Measurements from ENCODE around the gene LRRD1.
"Not testable (repeated sequence)": the region's sequence is repeated elsewhere in the genome, so short reads cannot be mapped to it uniquely, and the experiment has no call there.

DNA sequence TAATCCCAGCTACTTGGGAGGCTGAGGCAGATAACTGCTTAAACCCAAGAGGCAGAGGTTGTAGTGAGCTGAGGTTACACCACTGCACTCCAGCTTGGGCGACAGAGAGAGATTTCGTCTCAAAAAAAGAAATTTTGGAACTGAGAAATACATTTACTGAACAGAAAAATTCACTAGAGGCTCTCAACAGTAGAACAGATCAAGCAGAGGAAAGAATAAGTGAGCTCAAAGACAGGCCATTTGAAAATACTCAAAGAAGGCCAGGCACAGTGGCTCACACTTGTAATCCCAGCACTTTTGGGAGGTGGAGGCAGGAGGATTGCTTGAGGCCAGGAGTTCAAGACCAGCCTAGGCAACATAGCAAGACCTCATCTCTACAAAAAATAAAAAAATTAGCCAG lies 9.4 kb downstream of the LRRD1 start:
- TF ChIP-seq NR2F6 (IDR thresholded peaks at IDR 0.05); NR2F6 (CRISPR knock-in tag; IDR thresholded peaks at IDR 0.05); ARNT2 (CRISPR knock-in tag; IDR thresholded peaks at IDR 0.05; ENCODE audit: low read depth); FOXA1 (IDR thresholded peaks at IDR 0.05); FOXA1 (CRISPR knock-in tag; IDR thresholded peaks at IDR 0.05); FIP1L1 (IDR thresholded peaks at IDR 0.05; ENCODE audit: borderline replicate concordance, insufficient read depth, low read depth, low read length): not testable (repeated sequence)

Measured in HepG2 (cell line).